Measurements from ENCODE around the gene KRT5.

- TF ChIP-seq CTCF (conservative IDR thresholded peaks at IDR 0.05) (no peak), ZFX (IDR thresholded peaks at IDR 0.05) (no peak)
These were observed 11.5 kb upstream of the KRT5 start for GRCh38 chr12:52531566-52532300.
